Fibroblast of lung (primary cell): ENCODE results near the gene TUBB3. TPM values are rescaled to one million over a fixed set of nuclear protein-coding genes. Genes with fewer than 3 reads are reported as not detected.

Experiments used
- DNase-seq, 2 donors: peaks; one replicate each; pipeline versions ENCODE4 v3.0.0 to v3.0.0-alpha.2; 2010; ENCODE audit warnings: low read depth in 2 of 2
- H2AFZ ChIP-seq: 2 replicates; pipeline ENCODE4 v1.5.1; 2012; ENCODE audit warnings: low read length, control low read depth, inconsistent platforms
- H3K27ac ChIP-seq: 2 replicates; pipeline ENCODE4 v1.5.1; 2011; ENCODE audit warnings: low read length, control low read depth; ENCODE audit not compliant: insufficient read depth
- H3K27me3 ChIP-seq: 2 replicates; pipeline ENCODE4 v1.5.1; 2011; ENCODE audit warnings: mild to moderate bottlenecking, low read length; ENCODE audit not compliant: control insufficient read depth, insufficient read depth
- H3K36me3 ChIP-seq: 2 replicates; pipeline ENCODE4 v1.5.1; 2011; ENCODE audit warnings: low read length; ENCODE audit not compliant: control insufficient read depth, insufficient read depth
- H3K4me1 ChIP-seq: 2 replicates; pipeline ENCODE4 v1.5.1; 2011; ENCODE audit warnings: low read length; ENCODE audit not compliant: control insufficient read depth, insufficient read depth; ENCODE audit errors: extremely low read depth
- H3K4me2 ChIP-seq: 2 replicates; pipeline ENCODE4 v1.5.1; 2011; ENCODE audit warnings: low read length, control low read depth; ENCODE audit not compliant: insufficient read depth; ENCODE audit errors: extremely low read depth
- H3K4me3 ChIP-seq, 4 experiments: fragments of 200-600 bp in 1 of 4; sonication (generic) in 1 of 4; replicated peaks in 1 of 4; 2 replicates each; pipeline ENCODE4 v1.5.1; 2011 to 2016; ENCODE audit warnings: low read length in 4 of 4, low read depth in 3 of 4, mild to moderate bottlenecking in 3 of 4, control low read depth in 2 of 4, inconsistent platforms in 1 of 4, mixed read lengths in 1 of 4; ENCODE audit not compliant: insufficient read depth in 1 of 4; ENCODE audit errors: control extremely low read depth in 1 of 4
- H3K79me2 ChIP-seq: 2 replicates; pipeline ENCODE4 v1.5.1; 2012; ENCODE audit warnings: mild to moderate bottlenecking, low read length, inconsistent platforms; ENCODE audit not compliant: control insufficient read depth, insufficient read depth
- H3K9ac ChIP-seq: 2 replicates; pipeline ENCODE4 v1.5.1; 2011; ENCODE audit warnings: mild to moderate bottlenecking, low read length, control low read depth; ENCODE audit not compliant: insufficient read depth
- H3K9me3 ChIP-seq: 2 replicates; pipeline ENCODE4 v1.5.1; 2012; ENCODE audit warnings: low read depth, low read length; ENCODE audit not compliant: control insufficient read depth, insufficient read depth
- H4K20me1 ChIP-seq: 2 replicates; pipeline ENCODE4 v1.5.1; 2011; ENCODE audit warnings: low read length; ENCODE audit not compliant: control insufficient read depth, insufficient read depth; ENCODE audit errors: extremely low read depth
- EZH2 ChIP-seq: IDR thresholded peaks from 2 replicates; pipeline ENCODE4 v1.5.1; 2012; ENCODE audit warnings: low read length, control low read depth, mild to moderate bottlenecking; ENCODE audit errors: missing control alignments
- polyA plus RNA-seq, 2 donors: library from polyadenylated mRNA; depleted of rRNA in 1 of 2; stranded (reverse) in 1 of 2; unstranded in 1 of 2; fragments of >200 nt; gene quantifications; 2 replicates each; pipeline ENCODE4 v1.2.1, GENCODE V29; 2011 to 2012; ENCODE audit warnings: missing spikeins in 1 of 2
- total RNA-seq: library from RNA; depleted of rRNA; stranded (reverse); fragments of >200 nt; gene quantifications from 2 replicates; pipeline ENCODE4 v1.2.1, GENCODE V29; 2014
- TF ChIP-seq, protein P1 (sequence below), 2 donors: IDR thresholded peaks in 1 of 2; conservative IDR thresholded peaks in 1 of 2; 1 replicate in 1 of 2; 2 replicates in 1 of 2; pipeline ENCODE4 v1.5.1; 2011 to 2012; ENCODE audit warnings: low read length in 2 of 2, control low read depth in 1 of 2, inconsistent platforms in 1 of 2, low read depth in 1 of 2, mild to moderate bottlenecking in 1 of 2

TUBB3 gene
- total and polyA plus RNA-seq, 2 donors (not counting 1 experiment from before 2014, with no cell fraction given) = 134 to 294 TPM

GRCh38 chr16:89898201-89898967 lies 24.8 kb upstream of the TUBB3 start:
- DNase-seq = no peak

GRCh38 chr16:89899879-89900481 lies 23.2 kb upstream of the TUBB3 start:
- H3K27ac ChIP-seq = no peak overlapping the region
- no peak overlapping the region for H2AFZ ChIP-seq
- H3K27me3 ChIP-seq = no peaks in the 10 kb centered on the region
- H3K9me3 ChIP-seq = no peaks in the 10 kb centered on the region
- H3K4me3 ChIP-seq = no peak overlapping the region
- no peak overlapping the region for H3K4me2 ChIP-seq
- H3K9ac ChIP-seq = peak overlapping the region; percentile 1
- no peaks in the 10 kb centered on the region for H4K20me1 ChIP-seq
- H3K36me3 ChIP-seq = peaks cover 43% of the 10 kb centered on the region
- TF ChIP-seq, protein P1, sequence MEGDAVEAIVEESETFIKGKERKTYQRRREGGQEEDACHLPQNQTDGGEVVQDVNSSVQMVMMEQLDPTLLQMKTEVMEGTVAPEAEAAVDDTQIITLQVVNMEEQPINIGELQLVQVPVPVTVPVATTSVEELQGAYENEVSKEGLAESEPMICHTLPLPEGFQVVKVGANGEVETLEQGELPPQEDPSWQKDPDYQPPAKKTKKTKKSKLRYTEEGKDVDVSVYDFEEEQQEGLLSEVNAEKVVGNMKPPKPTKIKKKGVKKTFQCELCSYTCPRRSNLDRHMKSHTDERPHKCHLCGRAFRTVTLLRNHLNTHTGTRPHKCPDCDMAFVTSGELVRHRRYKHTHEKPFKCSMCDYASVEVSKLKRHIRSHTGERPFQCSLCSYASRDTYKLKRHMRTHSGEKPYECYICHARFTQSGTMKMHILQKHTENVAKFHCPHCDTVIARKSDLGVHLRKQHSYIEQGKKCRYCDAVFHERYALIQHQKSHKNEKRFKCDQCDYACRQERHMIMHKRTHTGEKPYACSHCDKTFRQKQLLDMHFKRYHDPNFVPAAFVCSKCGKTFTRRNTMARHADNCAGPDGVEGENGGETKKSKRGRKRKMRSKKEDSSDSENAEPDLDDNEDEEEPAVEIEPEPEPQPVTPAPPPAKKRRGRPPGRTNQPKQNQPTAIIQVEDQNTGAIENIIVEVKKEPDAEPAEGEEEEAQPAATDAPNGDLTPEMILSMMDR (conservative IDR thresholded peaks at IDR 0.05 in 1 of 2, IDR thresholded peaks at IDR 0.05 in 1 of 2; ENCODE audit: low read depth in 1 of 2, low read length in 2 of 2) = no peak
- H3K4me1 ChIP-seq = no peaks in the 10 kb centered on the region
- no peak for DNase-seq
- H3K79me2 ChIP-seq = no peaks in the 10 kb centered on the region

More at GRCh38 chr16:89898201-89898967, 24.8 kb upstream of the TUBB3 start:
- Histone ChIP-seq H3K4me1 (no peaks in the 10 kb centered on the region), H3K27ac (no peak overlapping the region), H3K4me2 (no peak overlapping the region), H3K4me3 (no peak overlapping the region), H2AFZ (no peak overlapping the region), H4K20me1 (no peaks in the 10 kb centered on the region), H3K9me3 (no peaks in the 10 kb centered on the region), H3K9ac (no peak overlapping the region), H3K79me2 (no peaks in the 10 kb centered on the region), H3K36me3 (peaks cover 41% of the 10 kb centered on the region), H3K27me3 (no peaks in the 10 kb centered on the region)
- TF ChIP-seq EZH2 = no peak
- TF ChIP-seq, protein P1 (conservative IDR thresholded peaks at IDR 0.05 in 1 of 2, IDR thresholded peaks at IDR 0.05 in 1 of 2; ENCODE audit: low read depth in 1 of 2, low read length in 2 of 2) = no peak

- H2AFZ ChIP-seq = no peak overlapping the region
- H3K9ac ChIP-seq = no peak overlapping the region
- no peak for DNase-seq
- H3K27ac ChIP-seq = no peak overlapping the region
- no peaks in the 10 kb centered on the region for H3K27me3 ChIP-seq
- H3K4me2 ChIP-seq = no peak overlapping the region
- no peaks in the 10 kb centered on the region for H3K9me3 ChIP-seq
- peaks cover 42% of the 10 kb centered on the region for H3K36me3 ChIP-seq
- no peaks in the 10 kb centered on the region for H3K79me2 ChIP-seq
- no peaks in the 10 kb centered on the region for H3K4me1 ChIP-seq
- no peak for TF ChIP-seq EZH2
- TF ChIP-seq, protein P1 (conservative IDR thresholded peaks at IDR 0.05 in 1 of 2, IDR thresholded peaks at IDR 0.05 in 1 of 2; ENCODE audit: low read depth in 1 of 2, low read length in 2 of 2) = no peak
- H3K4me3 ChIP-seq = no peak overlapping the region
- H4K20me1 ChIP-seq = no peaks in the 10 kb centered on the region
Observed at GRCh38 chr16:89900885-89901284, 22.3 kb upstream of the TUBB3 start.
